Adrenal gland (tissue), 5 donors: ENCODE measurements around the gene RPS6KA2.

Experiments used
- CTCF ChIP-seq, 6 experiments: fragments of 450-650 bp in 4 of 6; fragments of 200-600 bp in 2 of 6; sonication (generic) in 1 of 6; IDR thresholded peaks; 1 replicate in 5 of 6; 2 replicates in 1 of 6; pipeline versions ENCODE4 v1.5.1 to v1.8.0; 2016 to 2021; ENCODE audit warnings: antibody characterized with exemption in 6 of 6, mild to moderate bottlenecking in 2 of 6, moderate library complexity in 1 of 6
- POLR2A ChIP-seq, 2 donors: fragments of 450-650 bp; IDR thresholded peaks; one replicate each; pipeline ENCODE4 v1.6.1; 2017; ENCODE audit warnings: antibody characterized with exemption in 2 of 2, mild to moderate bottlenecking in 2 of 2, moderate library complexity in 1 of 2
- donor health status: DM: no; HTN: no; CAD: no.

- no peak for TF ChIP-seq POLR2A (IDR thresholded peaks at IDR 0.05)
- TF ChIP-seq CTCF (IDR thresholded peaks at IDR 0.05): no peak
Observed at GRCh38 chr6:166366921-166367320, 260.1 kb downstream of the RPS6KA2 start.
